ENCODE data around the gene UBR1.

GRCh38 chr15:43133430-43134156 is 27.8 kb upstream of the UBR1 start, which contains the start of gene TMEM62:
- TF ChIP-seq, protein P1, sequence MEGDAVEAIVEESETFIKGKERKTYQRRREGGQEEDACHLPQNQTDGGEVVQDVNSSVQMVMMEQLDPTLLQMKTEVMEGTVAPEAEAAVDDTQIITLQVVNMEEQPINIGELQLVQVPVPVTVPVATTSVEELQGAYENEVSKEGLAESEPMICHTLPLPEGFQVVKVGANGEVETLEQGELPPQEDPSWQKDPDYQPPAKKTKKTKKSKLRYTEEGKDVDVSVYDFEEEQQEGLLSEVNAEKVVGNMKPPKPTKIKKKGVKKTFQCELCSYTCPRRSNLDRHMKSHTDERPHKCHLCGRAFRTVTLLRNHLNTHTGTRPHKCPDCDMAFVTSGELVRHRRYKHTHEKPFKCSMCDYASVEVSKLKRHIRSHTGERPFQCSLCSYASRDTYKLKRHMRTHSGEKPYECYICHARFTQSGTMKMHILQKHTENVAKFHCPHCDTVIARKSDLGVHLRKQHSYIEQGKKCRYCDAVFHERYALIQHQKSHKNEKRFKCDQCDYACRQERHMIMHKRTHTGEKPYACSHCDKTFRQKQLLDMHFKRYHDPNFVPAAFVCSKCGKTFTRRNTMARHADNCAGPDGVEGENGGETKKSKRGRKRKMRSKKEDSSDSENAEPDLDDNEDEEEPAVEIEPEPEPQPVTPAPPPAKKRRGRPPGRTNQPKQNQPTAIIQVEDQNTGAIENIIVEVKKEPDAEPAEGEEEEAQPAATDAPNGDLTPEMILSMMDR (conservative IDR thresholded peaks at IDR 0.05 in 1 of 2, IDR thresholded peaks at IDR 0.05 in 1 of 2; ENCODE audit: low read depth in 1 of 2, low read length in 2 of 2), result no peak
- TF ChIP-seq EZH2 (IDR thresholded peaks at IDR 0.05; ENCODE audit: low read length, missing control alignments), result no peak
